Measurements from ENCODE around the gene SEMG2.

GRCh38 chr20:45254383-45255262 lies 33.5 kb downstream of the SEMG2 start, which contains the start of gene SLPI:
- no peak for TF ChIP-seq SMC3 (IDR thresholded peaks at IDR 0.05; ENCODE audit: borderline replicate concordance, low read length)
- TF ChIP-seq POLR2A (IDR thresholded peaks at IDR 0.05; ENCODE audit: low read depth, low read length) = no peak
- TF ChIP-seq BRCA1 (IDR thresholded peaks at IDR 0.05; ENCODE audit: low read depth, low read length) = no peak
- no peak for TF ChIP-seq USF2 (IDR thresholded peaks at IDR 0.05; ENCODE audit: borderline replicate concordance, low read depth, low read length)
- no peak for TF ChIP-seq EZH2 (IDR thresholded peaks at IDR 0.05; ENCODE audit: borderline replicate concordance, control insufficient read depth, low read depth, low read length)
- no peak for TF ChIP-seq CTCF (IDR thresholded peaks at IDR 0.05 in 2 of 3, conservative IDR thresholded peaks at IDR 0.05 in 1 of 3; ENCODE audit: control insufficient read depth in 2 of 3, extremely low read depth in 1 of 3, insufficient read depth in 1 of 3, low read depth in 3 of 3, low read length in 3 of 3)
- TF ChIP-seq RAD21 (IDR thresholded peaks at IDR 0.05; ENCODE audit: insufficient read depth, low read depth, low read length) = no peak
- TF ChIP-seq PRDM15 (CRISPR knock-in tag; IDR thresholded peaks at IDR 0.05) = no peak
- TF ChIP-seq CEBPB (IDR thresholded peaks at IDR 0.05; ENCODE audit: borderline replicate concordance in 1 of 2, low read depth in 2 of 2, low read length in 2 of 2) = no peak
- TF ChIP-seq BACH1 (IDR thresholded peaks at IDR 0.05; ENCODE audit: borderline replicate concordance) = no peak

Data from GM12878 (cell line).